A549 treated with GW870086 at 1 μM for 4 hours (cell line): ENCODE data around the gene TSR2. TPM values are rescaled to one million over a fixed set of nuclear protein-coding genes. Genes with fewer than 3 reads are reported as not detected.

ENCODE experiments used
- total RNA-seq: library from RNA; stranded (reverse); fragments of 200-300 nt; extraction: Qiagen RNA extraction; gene quantifications from 5 replicates; pipeline ENCODE4 v1.2.3, GENCODE V29; 2022; ENCODE audit warnings: low read depth

Gene TSR2, protein sequence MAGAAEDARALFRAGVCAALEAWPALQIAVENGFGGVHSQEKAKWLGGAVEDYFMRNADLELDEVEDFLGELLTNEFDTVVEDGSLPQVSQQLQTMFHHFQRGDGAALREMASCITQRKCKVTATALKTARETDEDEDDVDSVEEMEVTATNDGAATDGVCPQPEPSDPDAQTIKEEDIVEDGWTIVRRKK
- total RNA-seq = 51.5 to 54.8 TPM (median 52.4 TPM) in 5 replicates

DNA sequence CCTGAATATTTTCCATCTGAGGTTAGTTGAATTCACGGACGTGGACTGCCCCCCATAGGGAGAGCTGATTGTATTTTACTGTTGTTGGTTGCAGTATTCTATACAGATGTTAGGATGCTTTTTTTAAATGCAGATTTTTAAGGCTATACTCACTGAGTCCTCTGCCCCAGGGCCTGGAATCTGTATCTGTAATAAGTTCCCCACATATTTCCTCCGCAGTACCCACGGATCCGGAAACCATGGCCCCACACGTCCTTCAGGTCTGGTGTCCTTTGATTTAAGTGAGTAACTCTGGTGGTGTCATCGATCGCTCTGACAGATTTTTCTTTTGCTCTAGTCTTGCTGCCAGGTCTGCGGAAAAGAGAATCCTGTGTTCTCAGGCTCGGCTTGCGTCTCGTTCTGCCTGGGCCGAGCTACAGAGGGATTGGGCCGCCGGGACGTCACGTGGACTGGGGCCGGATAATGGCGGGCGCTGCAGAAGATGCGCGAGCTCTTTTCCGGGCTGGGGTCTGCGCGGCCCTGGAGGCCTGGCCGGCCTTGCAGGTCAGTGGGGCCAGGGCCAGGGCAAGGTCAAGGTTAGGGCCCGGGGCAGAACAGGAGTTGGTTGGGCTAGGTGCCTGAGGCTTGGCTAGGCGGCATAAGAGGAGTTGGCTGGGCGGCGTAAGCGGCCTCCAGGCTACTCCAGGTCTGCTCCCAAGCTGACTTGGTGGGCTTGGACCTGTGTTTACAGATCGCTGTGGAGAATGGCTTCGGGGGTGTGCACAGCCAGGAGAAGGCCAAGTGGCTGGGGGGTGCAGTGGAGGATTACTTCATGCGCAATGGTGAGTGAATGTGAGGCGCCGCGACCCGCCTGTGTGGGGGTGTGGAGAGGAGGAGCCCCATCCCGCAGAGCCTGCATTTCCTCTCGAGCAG lies at the start of gene TSR2:
Gene TSR2, plus strand, starts transcription at position 445 of the 912 bp plus-strand sequence. Its CDS starts 18 bp downstream, at position 463.

Other genes with a start within 250 kb of the TSR2 start
- gene WNK3, start 82.4 kb upstream of the TSR2 start, total RNA-seq = 0.03 to 0.07 TPM (median 0.05 TPM) in 4 of 5 replicates, not detected in the other
- 4.8 to 7.7 TPM (median 6.6 TPM) in 5 replicates for gene FGD1, start 55.8 kb downstream of the TSR2 start, total RNA-seq
- 14.1 to 22.1 TPM (median 19.0 TPM) in 5 replicates for gene GNL3L, start 89.8 kb downstream of the TSR2 start, total RNA-seq